GM12878 (cell line): ENCODE results near the gene NDUFAF5. TPM values are rescaled to one million over a fixed set of nuclear protein-coding genes. Genes with fewer than 3 reads are reported as not detected.
A peak's percentile ranks its signal among the peaks of the same experiment; 100 is the strongest.

ENCODE experiments used
- CREB1 ChIP-seq: IDR thresholded peaks from 2 replicates; pipeline ENCODE4 v1.6.1; 2012; ENCODE audit warnings: low read depth, mild to moderate bottlenecking, inconsistent platforms
- EGR1 ChIP-seq, 2 experiments: IDR thresholded peaks; 1 replicate in 1 of 2; 2 replicates in 1 of 2; pipeline ENCODE4 v1.6.1; 2011 to 2012; ENCODE audit warnings: low read depth in 2 of 2, low read length in 2 of 2, borderline replicate concordance in 1 of 2, mild to moderate bottlenecking in 1 of 2, moderate library complexity in 1 of 2
- ELK1 ChIP-seq: IDR thresholded peaks from 2 replicates; pipeline ENCODE4 v1.6.1; 2012; ENCODE audit warnings: low read depth, low read length, improper control_type of control experiment
- IKZF2 ChIP-seq, 2 experiments: fragments of 450-650 bp; IDR thresholded peaks; 2 replicates each; pipeline ENCODE4 v1.6.1; 2017; ENCODE audit warnings: mild to moderate bottlenecking in 2 of 2, moderate library complexity in 2 of 2
- IRF3 ChIP-seq: fragments of 450-650 bp; IDR thresholded peaks from 2 replicates; pipeline ENCODE4 v1.6.1; 2014; ENCODE audit warnings: mild to moderate bottlenecking
- MXI1 ChIP-seq: fragments of 150-350 bp; IDR thresholded peaks from 2 replicates; pipeline ENCODE4 v1.6.1; 2011; ENCODE audit warnings: low read depth, mild to moderate bottlenecking, inconsistent platforms, low read length, improper control_type of control experiment
- NFIC ChIP-seq: IDR thresholded peaks from 2 replicates; pipeline ENCODE4 v1.6.1; 2012; ENCODE audit warnings: low read depth, mild to moderate bottlenecking, inconsistent platforms, low read length, moderate library complexity
- NFYA ChIP-seq: IDR thresholded peaks from 2 replicates; pipeline ENCODE4 v1.6.1; 2011; ENCODE audit warnings: low read depth, mild to moderate bottlenecking, low read length, improper control_type of control experiment, borderline replicate concordance
- PAX5 ChIP-seq: IDR thresholded peaks from 2 replicates; pipeline ENCODE4 v1.6.1; 2011; ENCODE audit warnings: low read depth, low read length, borderline replicate concordance
- PML ChIP-seq: IDR thresholded peaks from 2 replicates; pipeline ENCODE4 v1.6.1; 2012; ENCODE audit warnings: low read length, inconsistent platforms
- PRDM15 ChIP-seq: fragments of 450-650 bp; formaldehyde crosslinking; IDR thresholded peaks from 2 replicates; pipeline ENCODE4 v1.4.0; 2020; ENCODE audit warnings: mild to moderate bottlenecking, moderate library complexity
- SPI1 ChIP-seq: IDR thresholded peaks from 2 replicates; pipeline ENCODE4 v1.6.1; 2011; ENCODE audit warnings: low read depth, mild to moderate bottlenecking, low read length, moderate library complexity, borderline replicate concordance; ENCODE audit not compliant: insufficient read depth
- ZNF274 ChIP-seq: IDR thresholded peaks from one replicate; pipeline ENCODE4 v1.8.0; 2011; ENCODE audit not compliant: insufficient read length, insufficient read depth
- polyA plus RNA-seq, 11 experiments: library from polyadenylated mRNA; depleted of rRNA in 4 of 11; unstranded in 6 of 11; stranded (reverse) in 5 of 11; fragments of >200 nt; fragmentation: Nextera tagmentation in 4 of 11; fragmentation: Illumina TruSeq in 1 of 11; extraction: Ambion mirVana in 4 of 11; extraction: Trizol in 1 of 11; gene quantifications; 1 replicate in 1 of 11; 2 replicates in 10 of 11; pipeline versions ENCODE4 v1.2.1 to v1.2.3, GENCODE V29; 2011 to 2016; ENCODE audit warnings: inconsistent platforms in 2 of 11, missing spikeins in 2 of 11, low read depth in 1 of 11
- total RNA-seq, 4 experiments: library from RNA; depleted of rRNA in 3 of 4; stranded (reverse); fragments of >200 nt in 3 of 4; fragmentation: Illumina TruSeq in 1 of 4; extraction: Trizol in 1 of 4; gene quantifications; 2 replicates each; pipeline versions ENCODE4 v1.2.1 to v1.2.3, GENCODE V29; 2013 to 2021

The NDUFAF5 gene
- total and polyA plus RNA-seq, 10 of the 15 experiments (the other 5 are each of a cell fraction or from before 2014, with no cell fraction given) = 15.6 to 36.9 (median 28.0) TPM

- TF ChIP-seq ELK1 = no peak
- TF ChIP-seq PRDM15 = no peak
- no peak for TF ChIP-seq PML
- TF ChIP-seq ZNF274 = no peak
- no peak for TF ChIP-seq IRF3
- TF ChIP-seq SPI1 = peak; percentile 46; the same call in 1 of the 2 replicates
- no peak for TF ChIP-seq EGR1 (IDR thresholded peaks at IDR 0.05; ENCODE audit: borderline replicate concordance in 1 of 2, low read depth in 2 of 2, low read length in 2 of 2)
- TF ChIP-seq MXI1 = no peak
- peak; percentile 77 to 78 for TF ChIP-seq IKZF2 (IDR thresholded peaks at IDR 0.05)
- no peak for TF ChIP-seq CREB1
- no peak for TF ChIP-seq PAX5
- TF ChIP-seq NFYA = no peak
- TF ChIP-seq NFIC = peak; percentile 33; the same call in 1 of the 2 replicates
Observed at GRCh38 chr20:13777171-13777601, 7.6 kb upstream of the NDUFAF5 start (continued).
